SK-N-SH treated with all-trans-retinoic acid at 6 μM for 48 hours (cell line): ENCODE results near the gene RBM18.

ENCODE experiments used
- ESRRG ChIP-seq: fragments of 250-450 bp; sonication (Bioruptor Pico); IDR thresholded peaks from 2 replicates; pipeline ENCODE4 v1.6.1; 2021; ENCODE audit warnings: mild to moderate bottlenecking
- ISL1 ChIP-seq: fragments of 250-450 bp; sonication (Bioruptor Pico); IDR thresholded peaks from 2 replicates; pipeline ENCODE4 v2.1.2; 2022; ENCODE audit warnings: mild to moderate bottlenecking, moderate library complexity
- ZNF8 ChIP-seq: fragments of 450-650 bp; formaldehyde crosslinking; IDR thresholded peaks from 2 replicates; pipeline ENCODE4 v1.5.0; 2020; ENCODE audit warnings: mild to moderate bottlenecking, moderate library complexity
- TF ChIP-seq, protein P1 (sequence below): fragments of 250-450 bp; sonication (Bioruptor Pico); IDR thresholded peaks from 2 replicates; pipeline ENCODE4 v1.8.0; 2020; ENCODE audit warnings: mild to moderate bottlenecking, moderate library complexity, borderline replicate concordance
- TF ChIP-seq, protein P2 (sequence below): fragments of 250-450 bp; sonication (Bioruptor Pico); IDR thresholded peaks from 2 replicates; pipeline ENCODE4 v1.5.0; 2020; ENCODE audit warnings: mild to moderate bottlenecking, moderate library complexity

DNA sequence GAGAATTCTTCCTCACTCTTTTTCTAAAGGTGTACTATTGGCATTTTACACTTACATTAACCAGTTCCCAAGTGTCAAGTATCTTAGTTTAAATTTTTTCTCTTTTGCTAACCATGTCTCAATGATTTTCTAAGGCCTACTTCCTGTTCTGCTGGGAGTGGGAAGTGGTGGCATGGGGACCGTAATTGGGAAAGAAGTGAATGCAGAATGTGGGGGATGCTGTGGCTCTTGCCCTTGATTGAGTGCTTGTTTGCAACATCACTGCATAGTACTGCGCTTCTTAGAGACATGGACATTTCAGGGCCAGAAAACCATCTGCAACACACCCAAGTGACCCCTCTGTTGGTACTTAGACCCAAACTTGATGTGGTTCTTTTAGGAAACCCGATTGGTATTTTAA lies 32.9 kb upstream of the RBM18 start:
- TF ChIP-seq ZNF8 (CRISPR knock-in tag) = no peak
- TF ChIP-seq, protein P1, sequence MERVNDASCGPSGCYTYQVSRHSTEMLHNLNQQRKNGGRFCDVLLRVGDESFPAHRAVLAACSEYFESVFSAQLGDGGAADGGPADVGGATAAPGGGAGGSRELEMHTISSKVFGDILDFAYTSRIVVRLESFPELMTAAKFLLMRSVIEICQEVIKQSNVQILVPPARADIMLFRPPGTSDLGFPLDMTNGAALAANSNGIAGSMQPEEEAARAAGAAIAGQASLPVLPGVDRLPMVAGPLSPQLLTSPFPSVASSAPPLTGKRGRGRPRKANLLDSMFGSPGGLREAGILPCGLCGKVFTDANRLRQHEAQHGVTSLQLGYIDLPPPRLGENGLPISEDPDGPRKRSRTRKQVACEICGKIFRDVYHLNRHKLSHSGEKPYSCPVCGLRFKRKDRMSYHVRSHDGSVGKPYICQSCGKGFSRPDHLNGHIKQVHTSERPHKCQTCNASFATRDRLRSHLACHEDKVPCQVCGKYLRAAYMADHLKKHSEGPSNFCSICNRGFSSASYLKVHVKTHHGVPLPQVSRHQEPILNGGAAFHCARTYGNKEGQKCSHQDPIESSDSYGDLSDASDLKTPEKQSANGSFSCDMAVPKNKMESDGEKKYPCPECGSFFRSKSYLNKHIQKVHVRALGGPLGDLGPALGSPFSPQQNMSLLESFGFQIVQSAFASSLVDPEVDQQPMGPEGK (CRISPR knock-in tag) = no peak
- TF ChIP-seq, protein P2, sequence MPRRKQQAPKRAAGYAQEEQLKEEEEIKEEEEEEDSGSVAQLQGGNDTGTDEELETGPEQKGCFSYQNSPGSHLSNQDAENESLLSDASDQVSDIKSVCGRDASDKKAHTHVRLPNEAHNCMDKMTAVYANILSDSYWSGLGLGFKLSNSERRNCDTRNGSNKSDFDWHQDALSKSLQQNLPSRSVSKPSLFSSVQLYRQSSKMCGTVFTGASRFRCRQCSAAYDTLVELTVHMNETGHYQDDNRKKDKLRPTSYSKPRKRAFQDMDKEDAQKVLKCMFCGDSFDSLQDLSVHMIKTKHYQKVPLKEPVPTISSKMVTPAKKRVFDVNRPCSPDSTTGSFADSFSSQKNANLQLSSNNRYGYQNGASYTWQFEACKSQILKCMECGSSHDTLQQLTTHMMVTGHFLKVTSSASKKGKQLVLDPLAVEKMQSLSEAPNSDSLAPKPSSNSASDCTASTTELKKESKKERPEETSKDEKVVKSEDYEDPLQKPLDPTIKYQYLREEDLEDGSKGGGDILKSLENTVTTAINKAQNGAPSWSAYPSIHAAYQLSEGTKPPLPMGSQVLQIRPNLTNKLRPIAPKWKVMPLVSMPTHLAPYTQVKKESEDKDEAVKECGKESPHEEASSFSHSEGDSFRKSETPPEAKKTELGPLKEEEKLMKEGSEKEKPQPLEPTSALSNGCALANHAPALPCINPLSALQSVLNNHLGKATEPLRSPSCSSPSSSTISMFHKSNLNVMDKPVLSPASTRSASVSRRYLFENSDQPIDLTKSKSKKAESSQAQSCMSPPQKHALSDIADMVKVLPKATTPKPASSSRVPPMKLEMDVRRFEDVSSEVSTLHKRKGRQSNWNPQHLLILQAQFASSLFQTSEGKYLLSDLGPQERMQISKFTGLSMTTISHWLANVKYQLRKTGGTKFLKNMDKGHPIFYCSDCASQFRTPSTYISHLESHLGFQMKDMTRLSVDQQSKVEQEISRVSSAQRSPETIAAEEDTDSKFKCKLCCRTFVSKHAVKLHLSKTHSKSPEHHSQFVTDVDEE (CRISPR knock-in tag) = no peak
- TF ChIP-seq ESRRG (CRISPR knock-in tag) = no peak
- no peak for TF ChIP-seq ISL1 (CRISPR knock-in tag)
